RWPE2 (cell line): ENCODE data around the gene ABL2.

Experiments used
- ATAC-seq: fragments of 200-7000 bp; cut with Tn5 transposase; 3 replicates; pipeline ENCODE4 v1.9.1; 2021; ENCODE audit warnings: low read depth
- DNase-seq: peaks from one replicate; pipeline ENCODE4 v3.0.0-alpha.2; 2020; ENCODE audit warnings: low spot score
- H3K27ac ChIP-seq: fragments of 450-650 bp; 2 replicates; pipeline ENCODE4 v1.5.1; 2017; ENCODE audit warnings: mild to moderate bottlenecking; ENCODE audit not compliant: poor library complexity, severe bottlenecking
- H3K27me3 ChIP-seq: fragments of 250-450 bp; sonication (Bioruptor Pico); 2 replicates; pipeline ENCODE4 v1.5.1; 2021; ENCODE audit warnings: mild to moderate bottlenecking, moderate library complexity; ENCODE audit not compliant: insufficient read depth, poor library complexity, severe bottlenecking
- H3K36me3 ChIP-seq: fragments of 250-450 bp; sonication (Bioruptor Pico); 2 replicates; pipeline ENCODE4 v1.5.1; 2020; ENCODE audit warnings: low read depth, mild to moderate bottlenecking, moderate library complexity
- H3K4me1 ChIP-seq: fragments of 250-450 bp; sonication (Bioruptor Pico); 2 replicates; pipeline ENCODE4 v1.5.1; 2021; ENCODE audit warnings: mild to moderate bottlenecking, moderate library complexity; ENCODE audit not compliant: insufficient read depth, poor library complexity, severe bottlenecking
- H3K4me3 ChIP-seq: fragments of 250-450 bp; sonication (Bioruptor Pico); 2 replicates; pipeline ENCODE4 v1.5.1; 2021; ENCODE audit warnings: mild to moderate bottlenecking, moderate library complexity; ENCODE audit not compliant: severe bottlenecking
- H3K9me3 ChIP-seq: fragments of 250-450 bp; sonication (Bioruptor Pico); 2 replicates; pipeline ENCODE4 v1.5.1; 2021; ENCODE audit warnings: mild to moderate bottlenecking, moderate library complexity; ENCODE audit not compliant: severe bottlenecking
- TF ChIP-seq, protein P1 (sequence below): fragments of 450-650 bp; IDR thresholded peaks from one replicate; pipeline ENCODE4 v1.5.1; 2017; ENCODE audit warnings: mild to moderate bottlenecking, moderate library complexity; ENCODE audit not compliant: poor library complexity, severe bottlenecking

ABL2 gene

DNA sequence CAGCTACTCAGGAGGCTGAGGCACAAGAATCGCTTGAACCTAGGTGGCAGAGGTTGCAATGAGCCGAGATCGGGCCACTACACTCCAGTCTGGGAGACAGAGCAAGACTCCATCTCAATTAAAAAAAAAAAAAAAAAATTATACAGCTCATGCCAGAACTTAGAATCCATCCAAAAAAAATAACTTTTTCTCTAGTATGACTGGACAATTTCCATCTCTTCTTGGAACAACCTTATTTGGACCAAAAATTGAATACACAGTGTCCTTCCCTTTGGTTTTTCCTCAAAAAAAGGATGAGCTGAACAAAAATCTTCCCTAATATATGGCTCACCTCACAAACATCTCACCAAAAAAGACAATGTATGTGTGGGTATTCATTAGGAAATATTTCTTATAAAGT lies 73.9 kb downstream of the ABL2 start:
- Histone ChIP-seq H3K9me3 (no peaks in the 10 kb centered on the region), H3K4me3 (no peak overlapping the region), H3K36me3 (no peaks in the 10 kb centered on the region), H3K27me3 (no peaks in the 10 kb centered on the region), H3K27ac (no peak overlapping the region), H3K4me1 (no peaks in the 10 kb centered on the region)
- TF ChIP-seq, protein P1, sequence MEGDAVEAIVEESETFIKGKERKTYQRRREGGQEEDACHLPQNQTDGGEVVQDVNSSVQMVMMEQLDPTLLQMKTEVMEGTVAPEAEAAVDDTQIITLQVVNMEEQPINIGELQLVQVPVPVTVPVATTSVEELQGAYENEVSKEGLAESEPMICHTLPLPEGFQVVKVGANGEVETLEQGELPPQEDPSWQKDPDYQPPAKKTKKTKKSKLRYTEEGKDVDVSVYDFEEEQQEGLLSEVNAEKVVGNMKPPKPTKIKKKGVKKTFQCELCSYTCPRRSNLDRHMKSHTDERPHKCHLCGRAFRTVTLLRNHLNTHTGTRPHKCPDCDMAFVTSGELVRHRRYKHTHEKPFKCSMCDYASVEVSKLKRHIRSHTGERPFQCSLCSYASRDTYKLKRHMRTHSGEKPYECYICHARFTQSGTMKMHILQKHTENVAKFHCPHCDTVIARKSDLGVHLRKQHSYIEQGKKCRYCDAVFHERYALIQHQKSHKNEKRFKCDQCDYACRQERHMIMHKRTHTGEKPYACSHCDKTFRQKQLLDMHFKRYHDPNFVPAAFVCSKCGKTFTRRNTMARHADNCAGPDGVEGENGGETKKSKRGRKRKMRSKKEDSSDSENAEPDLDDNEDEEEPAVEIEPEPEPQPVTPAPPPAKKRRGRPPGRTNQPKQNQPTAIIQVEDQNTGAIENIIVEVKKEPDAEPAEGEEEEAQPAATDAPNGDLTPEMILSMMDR, result no peak
- ATAC-seq (no peak), DNase-seq (no peak)

DNA sequence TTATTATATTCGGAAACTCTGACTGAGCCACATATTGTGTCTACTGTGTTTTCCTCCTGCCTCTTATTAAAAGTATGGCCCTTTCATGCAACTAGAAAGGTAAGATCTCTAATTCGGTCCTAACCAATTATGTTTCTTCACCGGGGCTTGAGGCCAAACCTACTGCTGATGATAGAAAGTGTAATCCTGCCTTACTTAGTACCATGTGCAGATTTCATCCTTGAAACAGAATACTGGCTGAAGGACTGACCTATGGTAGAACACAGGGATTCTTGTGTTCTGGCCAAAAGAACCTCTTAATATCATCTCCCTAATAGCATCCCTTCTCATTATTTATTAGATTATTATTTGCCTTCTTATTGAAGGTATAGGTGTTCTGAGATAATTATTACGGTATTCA lies 75.0 kb downstream of the ABL2 start:
- Histone ChIP-seq H3K4me3 (no peak overlapping the region), H3K27me3 (no peaks in the 10 kb centered on the region), H3K36me3 (no peaks in the 10 kb centered on the region), H3K27ac (no peak overlapping the region), H3K4me1 (no peaks in the 10 kb centered on the region), H3K9me3 (no peaks in the 10 kb centered on the region)
- TF ChIP-seq, protein P1, result no peak
- no peak for ATAC-seq
- no peak for DNase-seq

DNA sequence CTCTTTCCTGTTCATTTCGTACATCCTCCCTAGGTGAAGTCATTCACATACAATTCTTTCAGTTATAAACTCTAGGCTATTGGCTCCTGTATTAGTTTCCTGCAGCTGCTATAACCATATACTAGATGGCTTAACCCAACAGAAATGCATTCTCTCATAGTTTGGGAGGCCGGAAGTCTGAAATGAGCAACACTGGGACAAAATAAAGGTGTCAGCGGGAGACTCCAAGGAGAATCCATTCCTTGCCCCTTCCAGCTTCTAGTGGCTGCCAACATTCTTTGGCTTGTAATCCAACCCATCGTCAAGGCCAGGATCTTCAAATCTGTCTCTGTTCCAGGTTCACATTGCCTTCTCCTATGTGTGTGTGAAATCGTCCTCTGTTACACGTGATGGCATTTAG lies 76.3 kb downstream of the ABL2 start:
- H3K27ac ChIP-seq, result no peak overlapping the region
- no peak for DNase-seq
- TF ChIP-seq, protein P1, result no peak
- H3K9me3 ChIP-seq, result no peaks in the 10 kb centered on the region
- no peak overlapping the region for H3K4me3 ChIP-seq
- no peak for ATAC-seq
- no peaks in the 10 kb centered on the region for H3K36me3 ChIP-seq
- H3K4me1 ChIP-seq, result no peaks in the 10 kb centered on the region
- H3K27me3 ChIP-seq, result no peaks in the 10 kb centered on the region

DNA sequence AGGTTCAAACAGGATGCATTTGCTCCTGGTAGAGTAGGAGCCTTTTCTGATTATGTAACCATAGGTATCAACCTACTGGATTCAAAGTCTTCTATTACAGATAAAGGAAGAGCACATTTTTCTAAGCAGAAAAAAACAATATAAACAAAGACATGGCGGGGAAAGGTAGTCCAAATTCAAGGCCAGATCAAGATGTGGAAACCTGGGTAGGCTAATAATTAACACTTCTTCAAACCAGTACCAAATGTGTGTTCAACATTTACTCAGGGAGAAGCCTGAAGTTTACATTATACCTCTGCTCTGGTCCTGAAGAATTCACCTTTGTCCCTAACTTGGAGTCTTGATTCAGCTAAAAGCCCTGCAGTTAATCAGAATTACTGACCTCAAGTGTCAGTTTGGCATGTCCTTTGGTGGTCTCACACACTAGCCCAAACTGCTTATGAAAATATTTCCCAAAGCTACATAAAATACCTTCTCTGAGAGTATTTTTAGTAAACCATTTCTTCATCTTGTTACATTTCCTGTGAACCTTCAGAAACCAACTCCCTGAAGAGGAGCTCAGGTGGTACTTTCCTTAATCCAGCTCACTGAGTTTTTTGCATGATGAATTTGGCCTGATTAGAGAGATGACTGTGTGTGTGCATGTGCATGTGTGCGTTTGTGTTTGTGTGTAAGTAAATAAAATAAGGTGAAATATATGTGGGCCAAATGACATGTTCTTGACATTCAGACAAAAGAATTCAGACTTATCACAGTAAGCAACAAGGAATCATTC lies 77.4 kb downstream of the ABL2 start:
- no peak overlapping the region for H3K4me3 ChIP-seq
- TF ChIP-seq, protein P1, result no peak
- no peaks in the 10 kb centered on the region for H3K36me3 ChIP-seq
- no peak for DNase-seq
- H3K27me3 ChIP-seq, result no peaks in the 10 kb centered on the region
- H3K9me3 ChIP-seq, result no peaks in the 10 kb centered on the region
- no peak for ATAC-seq
- no peaks in the 10 kb centered on the region for H3K4me1 ChIP-seq
- no peak overlapping the region for H3K27ac ChIP-seq

DNA sequence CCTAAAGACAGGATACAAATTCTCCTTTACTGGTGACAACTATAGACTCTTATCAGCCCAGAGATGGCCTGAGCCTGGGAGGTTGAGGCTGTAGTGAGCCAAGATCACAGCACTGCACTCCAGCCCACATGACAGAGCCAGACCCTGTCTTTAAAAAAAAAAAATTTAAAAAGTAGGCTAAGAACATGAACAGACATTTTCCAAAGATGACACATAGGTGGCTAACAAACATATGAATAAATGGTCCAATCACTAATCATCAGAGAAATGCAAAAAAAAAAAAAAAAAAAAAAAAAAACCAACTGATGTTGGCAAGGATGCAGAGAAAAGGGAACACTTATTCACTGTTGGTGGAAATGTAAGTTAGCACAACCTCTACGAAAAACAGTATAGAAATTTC lies 82.6 kb downstream of the ABL2 start:
- no peak overlapping the region for H3K4me3 ChIP-seq
- peak overlapping the region; percentile 98 for H3K27ac ChIP-seq
- no peaks in the 10 kb centered on the region for H3K27me3 ChIP-seq
- ATAC-seq (no peak), DNase-seq (no peak)
- no peaks in the 10 kb centered on the region for H3K36me3 ChIP-seq
- H3K4me1 ChIP-seq, result peaks cover 21% of the 10 kb centered on the region
- H3K9me3 ChIP-seq, result no peaks in the 10 kb centered on the region
- TF ChIP-seq, protein P1, result no peak
